GM21526 (cell line): Measurements from ENCODE around the gene UGT1A7.
"Not testable (repeated sequence)": the region's sequence is repeated elsewhere in the genome, so short reads cannot be mapped to it uniquely, and the experiment has no call there.

ENCODE experiments used
- ATAC-seq: cut with Tn5 transposase; IDR thresholded peaks from one replicate; pipeline ENCODE4 v1.9.1; 2021; ENCODE audit warnings: moderate library complexity; ENCODE audit not compliant: unreplicated experiment, low FRiP score

Gene UGT1A7

GRCh38 chr2:233711312-233712008, 29.8 kb downstream of the UGT1A7 start:
- ATAC-seq, result no peak

- ATAC-seq, result no peak
These were observed 31.0 kb downstream of the UGT1A7 start, which contains the start of gene UGT1A5 for GRCh38 chr2:233712611-233713261. TSS of gene UGT1A5 (plus strand) at chr2:233712907. CDS start at chr2:233712992, 85 bp downstream.

- ATAC-seq, result no peak
These were observed 31.5 kb downstream of the UGT1A7 start for GRCh38 chr2:233713262-233713615.

- no peak for ATAC-seq
These were observed 32.4 kb downstream of the UGT1A7 start for GRCh38 chr2:233714121-233714520.

GRCh38 chr2:233718552-233718951, 36.9 kb downstream of the UGT1A7 start, which contains the start of gene UGT1A4:
TSS of gene UGT1A4 (plus strand) at chr2:233718736. CDS start at chr2:233718821, 85 bp downstream.
- ATAC-seq, result no peak

- ATAC-seq, result no peak
These were observed 47.1 kb downstream of the UGT1A7 start, which contains the start of gene UGT1A3 for GRCh38 chr2:233728723-233729301. TSS of gene UGT1A3 (plus strand) at chr2:233729042. CDS start at chr2:233729127, 85 bp downstream.

GRCh38 chr2:233736868-233737653, 55.4 kb downstream of the UGT1A7 start:
- not testable (repeated sequence) for ATAC-seq

GRCh38 chr2:233740870-233741269, 59.2 kb downstream of the UGT1A7 start:
- ATAC-seq, result no peak

- no peak for ATAC-seq
These were observed 62.0 kb downstream of the UGT1A7 start for GRCh38 chr2:233743464-233744259.

GRCh38 chr2:233745073-233745755, 63.5 kb downstream of the UGT1A7 start:
- no peak for ATAC-seq

- not testable (repeated sequence) for ATAC-seq
These were observed 64.1 kb downstream of the UGT1A7 start for GRCh38 chr2:233745838-233746237.

- ATAC-seq, result no peak
These were observed 65.0 kb downstream of the UGT1A7 start for GRCh38 chr2:233746475-233747282.

- no peak for ATAC-seq
These were observed 65.5 kb downstream of the UGT1A7 start for GRCh38 chr2:233747283-233747544.

GRCh38 chr2:233750689-233751088, 69.0 kb downstream of the UGT1A7 start:
- ATAC-seq, result not testable (repeated sequence)

GRCh38 chr2:233751212-233752009, 69.7 kb downstream of the UGT1A7 start:
- not testable (repeated sequence) for ATAC-seq

- ATAC-seq, result no peak
These were observed 73.3 kb downstream of the UGT1A7 start for GRCh38 chr2:233754872-233755611.

- no peak for ATAC-seq
These were observed 74.9 kb downstream of the UGT1A7 start for GRCh38 chr2:233756429-233757081.
